Activated CD4-positive, CD25-positive, alpha-beta regulatory T cell (primary cell): Measurements from ENCODE around the gene PLXNA4.

ENCODE experiments used
- DNase-seq, 4 experiments: peaks; one replicate each; lab custom pipeline; 2025; lab: John Stamatoyannopoulos, UW

The PLXNA4 gene

DNA sequence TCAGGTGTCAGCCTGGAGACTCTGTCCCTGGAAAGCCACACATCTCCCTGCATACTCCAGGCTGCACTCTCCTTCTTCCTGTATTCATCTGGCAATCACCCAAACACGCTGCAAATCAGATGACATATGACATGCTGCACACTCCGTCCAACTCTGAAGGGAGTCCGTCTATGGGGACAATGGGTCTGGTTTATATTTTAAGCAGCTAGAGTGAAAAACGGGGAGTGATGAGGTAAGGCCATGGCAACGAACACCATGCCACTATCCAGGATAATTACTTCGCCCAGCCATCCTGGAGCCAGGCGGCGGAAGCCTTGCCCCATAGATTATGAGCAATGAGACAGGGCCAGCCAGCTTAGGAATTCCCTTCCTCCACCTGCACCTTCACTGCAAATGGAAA is 140.1 kb downstream of the PLXNA4 start:
- DNase-seq: no peak

DNA sequence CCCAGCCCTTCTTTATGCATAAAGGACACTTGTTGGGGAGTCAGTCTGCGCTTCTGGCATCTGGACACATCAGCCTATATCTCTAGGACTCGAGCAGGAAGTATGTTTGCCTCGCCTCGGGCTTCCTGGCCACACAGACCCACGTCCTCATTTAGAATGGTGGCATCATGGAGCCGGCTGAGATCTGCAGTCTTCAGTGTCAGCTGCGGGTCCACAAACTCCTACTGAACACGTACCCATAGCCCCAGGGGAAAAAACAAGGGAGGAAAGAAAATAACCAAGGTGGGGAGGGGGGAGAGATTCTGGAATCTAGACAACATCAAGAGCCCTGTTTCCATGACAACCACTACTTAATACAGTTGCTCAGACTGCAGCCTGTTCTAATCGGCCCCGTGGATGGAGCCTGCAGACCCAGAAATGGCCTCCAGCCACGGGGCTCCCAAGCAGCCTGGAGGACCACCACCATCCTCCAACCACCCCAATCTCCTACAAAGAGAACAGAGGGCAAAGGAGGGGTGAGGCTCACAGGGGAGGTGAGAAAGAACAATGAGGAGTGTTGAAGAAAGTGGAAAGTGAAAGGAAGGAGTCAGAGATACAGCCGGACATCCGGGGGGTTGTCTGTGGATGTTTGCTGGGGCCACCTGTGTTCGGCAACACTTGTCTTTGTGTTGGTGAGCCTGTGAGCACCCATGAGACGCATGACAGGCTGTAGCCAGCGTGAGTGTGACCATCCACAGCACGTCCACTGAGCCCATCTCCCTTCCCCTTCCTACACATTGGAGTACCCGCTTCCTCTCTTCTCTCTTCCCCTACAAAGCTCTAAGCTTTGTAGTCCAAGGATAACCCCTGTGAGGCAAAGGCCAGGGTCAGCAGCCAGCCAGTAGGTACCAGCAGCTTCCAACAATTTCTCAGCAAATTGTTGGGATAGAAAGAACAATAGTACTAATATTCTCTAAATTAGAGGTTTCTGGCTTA is 141.0 kb downstream of the PLXNA4 start:
- no peak for DNase-seq

DNA sequence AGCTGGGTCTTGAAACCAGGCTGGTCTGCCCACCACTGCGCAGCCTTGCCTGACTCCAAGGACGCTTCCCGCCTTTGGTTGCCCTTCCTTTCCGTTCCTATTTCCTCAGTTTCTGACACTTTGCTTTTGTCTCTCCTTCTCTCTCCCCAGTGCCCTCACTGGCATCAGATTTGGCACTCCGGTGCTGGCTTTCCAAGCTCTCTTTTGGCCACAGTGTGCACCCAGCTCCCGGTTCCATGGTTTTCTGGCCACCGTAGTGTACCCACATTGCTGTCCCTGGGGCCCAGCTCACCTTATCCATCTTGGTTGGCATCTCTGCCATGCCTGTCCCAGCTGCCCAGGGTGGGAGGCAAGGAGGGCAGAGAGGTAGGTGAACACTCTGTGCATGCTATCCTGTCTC is 142.2 kb downstream of the PLXNA4 start:
- no peak for DNase-seq

DNA sequence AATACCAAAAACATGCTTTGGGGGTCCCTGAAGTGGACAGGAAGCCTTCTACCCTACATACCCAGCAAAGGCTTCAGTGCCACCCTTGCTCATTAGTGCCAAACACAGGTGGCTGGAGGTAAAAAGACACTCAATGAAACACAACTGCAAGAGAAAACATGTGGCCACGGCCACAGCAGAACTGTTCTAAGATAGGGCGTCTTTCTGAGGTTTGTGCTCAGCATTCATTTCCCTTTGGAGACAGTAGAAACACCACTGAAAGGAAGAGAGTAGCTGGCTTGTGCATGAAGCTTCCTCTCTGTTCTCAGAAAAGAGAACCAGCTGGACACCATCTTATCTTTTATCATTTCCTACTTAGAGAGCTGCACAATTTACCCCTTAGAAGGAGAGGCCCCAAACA is 143.0 kb downstream of the PLXNA4 start:
- no peak for DNase-seq

- DNase-seq: no peak
Observed at GRCh38 chr7:132430861-132431822, 145.1 kb downstream of the PLXNA4 start.

DNA sequence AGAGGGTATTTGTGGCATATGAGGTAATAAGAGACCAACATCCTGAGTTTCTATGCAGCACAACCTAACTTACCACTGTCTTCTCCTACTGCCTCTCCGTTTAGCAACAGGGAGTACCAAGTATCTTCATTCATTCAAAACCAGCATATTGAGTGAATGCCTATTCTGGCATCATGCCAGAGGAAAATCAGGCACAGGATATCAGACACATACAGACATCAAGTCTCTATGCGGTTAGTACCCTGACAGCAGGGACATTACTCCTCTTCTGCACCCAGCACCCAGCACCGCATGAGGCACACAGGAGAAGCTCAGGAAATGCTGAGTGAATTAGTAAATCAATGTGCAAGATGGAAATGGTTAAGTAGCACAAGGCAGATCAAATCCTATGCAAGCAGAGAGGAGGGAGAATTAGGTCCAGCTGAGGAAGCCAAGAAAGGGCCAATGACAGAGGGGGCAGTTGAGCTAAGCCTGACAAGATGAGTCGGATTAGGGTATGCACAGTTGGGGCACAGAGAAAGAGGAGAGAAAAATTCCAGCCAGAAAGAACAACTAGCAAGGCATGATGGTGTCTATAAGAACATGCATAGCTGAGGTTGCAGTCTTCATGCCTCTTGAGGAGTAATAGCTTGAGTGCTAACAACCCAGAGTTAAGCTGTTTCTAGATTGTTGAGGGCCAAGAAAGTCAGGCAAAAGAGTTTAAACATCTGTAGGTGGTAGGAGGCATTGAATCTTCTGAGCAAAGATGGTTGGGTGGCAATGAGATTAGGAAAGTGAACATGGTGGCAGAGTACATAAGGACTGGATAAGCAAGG is 146.0 kb downstream of the PLXNA4 start:
- no peak for DNase-seq

DNA sequence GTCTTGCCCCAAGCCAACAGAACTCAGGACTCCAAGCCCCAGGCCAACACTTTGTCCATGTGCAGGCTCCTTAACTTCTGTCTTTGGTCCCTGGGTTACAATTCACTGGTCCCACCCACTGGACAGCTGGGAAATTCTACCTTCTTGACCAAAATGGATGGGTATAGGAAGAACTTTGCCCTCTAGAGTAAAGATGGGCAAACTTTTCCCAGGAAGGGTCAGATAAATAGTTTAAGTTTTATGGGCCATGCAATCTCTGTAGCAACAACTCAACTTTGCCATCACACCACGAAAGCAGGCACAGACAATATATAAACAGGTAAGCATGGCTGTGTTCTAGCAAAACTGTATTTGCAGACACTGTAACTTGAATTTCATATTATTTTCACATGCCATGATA is 147.1 kb downstream of the PLXNA4 start:
- DNase-seq: no peak

- no peak for DNase-seq
Observed at GRCh38 chr7:132428247-132428919, 147.9 kb downstream of the PLXNA4 start.

- no peak for DNase-seq
Observed at GRCh38 chr7:132425942-132426341, 150.3 kb downstream of the PLXNA4 start.

GRCh38 chr7:132424821-132425724 is 151.2 kb downstream of the PLXNA4 start:
- no peak for DNase-seq

DNA sequence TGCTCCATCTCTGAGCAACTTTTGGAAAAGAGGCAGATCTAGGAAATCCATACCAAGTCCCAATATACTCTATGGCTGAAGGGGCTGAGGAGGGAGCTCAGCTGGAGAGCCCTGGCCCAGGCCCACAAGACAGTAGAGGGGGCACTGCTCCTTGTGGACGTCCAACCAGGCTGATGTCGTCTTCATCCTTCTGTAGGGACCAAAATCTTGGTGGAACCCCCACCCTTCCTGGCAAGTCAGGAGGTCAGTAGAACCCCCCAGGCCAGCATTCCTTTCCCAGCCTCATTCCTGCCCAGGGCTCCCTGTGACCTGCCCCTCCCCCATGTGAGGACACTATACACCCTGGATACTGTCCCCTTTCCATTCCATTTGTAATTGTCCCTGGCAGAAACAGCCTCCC is 152.0 kb downstream of the PLXNA4 start:
- no peak for DNase-seq

- no peak for DNase-seq
Observed at GRCh38 chr7:132423594-132424200, 152.6 kb downstream of the PLXNA4 start.

DNA sequence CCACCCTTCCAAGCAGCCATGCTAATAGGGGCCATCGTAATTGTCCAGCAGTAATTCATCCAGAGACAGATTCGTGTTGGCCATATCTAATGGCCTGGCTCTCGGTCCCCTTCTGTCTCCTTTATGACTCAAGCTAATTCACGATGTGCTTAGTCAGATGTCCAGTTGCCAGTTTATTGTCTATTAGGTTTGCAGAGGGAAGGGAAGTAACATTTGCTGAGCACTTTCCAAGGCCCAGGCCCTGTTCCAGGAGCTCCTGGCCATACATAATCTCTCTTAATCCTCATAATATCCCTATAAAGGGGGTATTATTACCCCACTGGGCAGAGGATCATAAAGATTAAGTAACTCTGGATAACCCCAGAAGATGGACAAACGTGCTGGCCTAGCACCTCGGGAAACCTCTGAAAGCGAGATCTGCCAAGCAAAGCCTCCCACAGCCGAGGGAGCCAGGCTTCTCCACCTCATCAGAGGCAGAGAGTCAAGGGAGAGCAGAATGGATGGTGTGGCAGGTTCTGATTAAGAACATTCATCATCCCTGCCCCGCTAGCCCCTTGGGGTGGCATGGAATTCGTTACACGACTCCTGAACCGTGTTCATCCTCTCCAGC is 153.7 kb downstream of the PLXNA4 start:
- no peak for DNase-seq

DNA sequence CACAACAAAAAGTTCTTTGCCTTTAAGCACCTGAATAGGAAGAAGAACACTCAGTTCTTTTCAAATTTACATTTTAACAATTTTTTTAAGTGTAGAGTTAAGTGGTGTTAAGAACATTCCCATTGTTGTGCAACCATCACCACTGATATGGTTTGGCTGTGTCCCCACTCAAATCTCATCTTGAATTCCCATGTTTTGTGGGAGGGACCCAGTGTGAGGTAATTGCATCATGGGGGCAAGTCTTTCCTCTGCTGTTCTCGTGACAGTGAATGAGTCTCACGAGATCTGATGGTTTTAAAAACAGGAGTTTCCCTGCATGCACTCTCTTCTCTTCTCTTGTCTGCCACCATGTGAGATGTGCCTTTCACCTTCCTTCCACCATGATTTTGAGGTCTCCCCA is 155.7 kb downstream of the PLXNA4 start:
- DNase-seq: no peak

DNA sequence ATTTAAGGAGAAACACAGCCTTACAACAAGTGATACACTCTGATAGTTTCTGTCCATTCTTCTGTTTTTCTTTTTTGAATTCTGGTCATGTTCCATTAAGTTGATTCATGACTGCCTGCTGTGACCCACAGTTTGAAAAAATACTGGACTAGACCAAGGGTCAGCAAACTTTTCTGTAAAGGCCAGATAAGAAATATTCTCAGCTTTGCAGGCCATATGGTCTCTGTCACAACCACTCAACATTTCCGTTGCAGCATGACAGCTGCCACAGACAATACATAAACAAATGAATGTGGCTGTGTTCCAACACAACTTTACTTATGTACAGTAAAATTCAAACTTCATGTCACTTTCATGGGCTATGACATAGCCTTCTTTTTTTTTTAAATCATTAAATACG is 156.7 kb downstream of the PLXNA4 start:
- no peak for DNase-seq

GRCh38 chr7:132418840-132419239 is 157.4 kb downstream of the PLXNA4 start:
- DNase-seq: no peak

GRCh38 chr7:132417103-132417906 is 159.0 kb downstream of the PLXNA4 start:
- no peak for DNase-seq

DNA sequence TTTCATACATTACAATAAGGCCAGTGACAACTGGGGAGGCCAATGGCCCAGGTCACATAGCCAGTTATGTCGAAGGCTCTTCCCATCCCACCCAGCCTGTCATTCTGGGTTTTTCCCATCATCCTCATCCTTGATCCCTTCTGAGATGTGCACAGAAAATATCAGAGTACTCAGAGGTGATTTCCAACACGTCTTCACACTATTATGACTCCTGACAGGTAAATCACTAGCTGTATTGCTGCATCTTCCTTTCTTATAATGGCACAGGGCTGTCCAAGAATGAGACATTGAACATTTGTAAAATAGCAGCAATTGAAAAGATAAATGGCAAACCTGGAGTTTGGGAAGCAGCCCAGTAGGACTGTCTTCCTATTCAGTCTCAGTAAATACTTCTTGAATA is 159.9 kb downstream of the PLXNA4 start:
- no peak for DNase-seq
